ENCODE results near the gene RABGAP1L.

DNA sequence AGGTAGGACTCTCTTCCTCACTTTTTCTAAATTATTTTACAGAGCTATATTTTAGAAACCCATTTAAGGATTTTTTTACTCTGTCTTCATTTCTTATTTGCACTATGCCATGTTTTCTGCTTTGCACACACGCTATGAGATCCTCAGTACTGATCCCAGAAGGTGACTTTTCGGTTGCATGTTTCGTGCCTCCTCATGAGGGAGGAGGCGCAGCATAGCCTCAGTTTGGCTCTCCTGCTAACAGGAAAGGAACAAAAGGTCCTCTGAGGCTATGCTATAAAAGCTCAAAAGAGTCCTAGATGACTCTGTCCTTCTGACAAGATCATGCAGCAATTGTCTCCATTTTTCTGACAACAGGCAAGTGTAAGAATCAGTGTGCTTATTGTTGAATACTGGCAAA, 478.2 kb downstream of the RABGAP1L start:
- TF ChIP-seq, protein P1, sequence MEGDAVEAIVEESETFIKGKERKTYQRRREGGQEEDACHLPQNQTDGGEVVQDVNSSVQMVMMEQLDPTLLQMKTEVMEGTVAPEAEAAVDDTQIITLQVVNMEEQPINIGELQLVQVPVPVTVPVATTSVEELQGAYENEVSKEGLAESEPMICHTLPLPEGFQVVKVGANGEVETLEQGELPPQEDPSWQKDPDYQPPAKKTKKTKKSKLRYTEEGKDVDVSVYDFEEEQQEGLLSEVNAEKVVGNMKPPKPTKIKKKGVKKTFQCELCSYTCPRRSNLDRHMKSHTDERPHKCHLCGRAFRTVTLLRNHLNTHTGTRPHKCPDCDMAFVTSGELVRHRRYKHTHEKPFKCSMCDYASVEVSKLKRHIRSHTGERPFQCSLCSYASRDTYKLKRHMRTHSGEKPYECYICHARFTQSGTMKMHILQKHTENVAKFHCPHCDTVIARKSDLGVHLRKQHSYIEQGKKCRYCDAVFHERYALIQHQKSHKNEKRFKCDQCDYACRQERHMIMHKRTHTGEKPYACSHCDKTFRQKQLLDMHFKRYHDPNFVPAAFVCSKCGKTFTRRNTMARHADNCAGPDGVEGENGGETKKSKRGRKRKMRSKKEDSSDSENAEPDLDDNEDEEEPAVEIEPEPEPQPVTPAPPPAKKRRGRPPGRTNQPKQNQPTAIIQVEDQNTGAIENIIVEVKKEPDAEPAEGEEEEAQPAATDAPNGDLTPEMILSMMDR (IDR thresholded peaks at IDR 0.05), result no peak
- no peak for TF ChIP-seq POLR2A (IDR thresholded peaks at IDR 0.05)

All from right lobe of liver (tissue), 4 donors.